ENCODE results near the gene LSR. TPM values are rescaled to one million over a fixed set of nuclear protein-coding genes. Genes with fewer than 3 reads are reported as not detected.

Gene LSR
- total RNA-seq, 1 donor from 2014 or later = 74.1 TPM

DNA sequence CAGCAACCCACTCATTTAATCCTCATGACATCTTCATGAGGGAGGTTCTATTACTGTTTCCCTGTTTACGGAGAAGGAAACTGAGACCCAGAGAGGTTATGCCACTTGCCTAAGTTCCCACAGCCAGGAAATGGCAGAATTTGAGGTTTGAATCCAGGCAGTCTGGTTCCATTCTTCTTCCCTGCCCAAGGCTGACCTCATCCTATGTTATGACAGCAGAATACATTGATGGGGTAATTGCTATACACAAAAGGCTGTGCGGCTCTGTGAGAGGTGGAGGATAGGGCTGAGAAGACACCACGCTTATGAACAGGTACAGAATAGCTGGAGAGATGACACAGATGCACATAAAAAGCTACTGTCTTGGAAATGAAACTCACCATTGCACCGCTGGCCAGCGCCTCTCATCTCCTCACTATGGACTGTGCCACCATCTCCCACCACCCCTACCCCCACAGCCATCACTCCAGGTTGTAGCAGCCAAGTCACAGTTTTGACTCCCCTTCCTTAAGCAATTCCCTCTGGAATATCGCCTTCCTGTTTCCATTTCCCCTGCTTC, 54.6 kb downstream of the LSR start:
- Histone ChIP-seq H3K4me1 (no peaks in the 10 kb centered on the region), H3K9me3 (no peaks in the 10 kb centered on the region), H3K36me3 (no peaks in the 10 kb centered on the region), H3K4me3 (no peak overlapping the region), H3K27ac (no peak overlapping the region), H3K27me3 (ENCODE audit: low read depth) (peaks cover 9% of the 10 kb centered on the region)
- no peak for DNase-seq
- intact Hi-C loops (cut with DNase I) = no loop called here
- TF ChIP-seq, protein P1, sequence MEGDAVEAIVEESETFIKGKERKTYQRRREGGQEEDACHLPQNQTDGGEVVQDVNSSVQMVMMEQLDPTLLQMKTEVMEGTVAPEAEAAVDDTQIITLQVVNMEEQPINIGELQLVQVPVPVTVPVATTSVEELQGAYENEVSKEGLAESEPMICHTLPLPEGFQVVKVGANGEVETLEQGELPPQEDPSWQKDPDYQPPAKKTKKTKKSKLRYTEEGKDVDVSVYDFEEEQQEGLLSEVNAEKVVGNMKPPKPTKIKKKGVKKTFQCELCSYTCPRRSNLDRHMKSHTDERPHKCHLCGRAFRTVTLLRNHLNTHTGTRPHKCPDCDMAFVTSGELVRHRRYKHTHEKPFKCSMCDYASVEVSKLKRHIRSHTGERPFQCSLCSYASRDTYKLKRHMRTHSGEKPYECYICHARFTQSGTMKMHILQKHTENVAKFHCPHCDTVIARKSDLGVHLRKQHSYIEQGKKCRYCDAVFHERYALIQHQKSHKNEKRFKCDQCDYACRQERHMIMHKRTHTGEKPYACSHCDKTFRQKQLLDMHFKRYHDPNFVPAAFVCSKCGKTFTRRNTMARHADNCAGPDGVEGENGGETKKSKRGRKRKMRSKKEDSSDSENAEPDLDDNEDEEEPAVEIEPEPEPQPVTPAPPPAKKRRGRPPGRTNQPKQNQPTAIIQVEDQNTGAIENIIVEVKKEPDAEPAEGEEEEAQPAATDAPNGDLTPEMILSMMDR (IDR thresholded peaks at IDR 0.05) = no peak
- ATAC-seq = no peak

GRCh38 chr19:35304036-35304435, 55.2 kb downstream of the LSR start:
- intact Hi-C loops (cut with DNase I) = no loop called here
- DNase-seq (no peak), ATAC-seq (no peak)
- Histone ChIP-seq H3K4me3 (no peak overlapping the region), H3K36me3 (no peaks in the 10 kb centered on the region), H3K4me1 (no peaks in the 10 kb centered on the region), H3K9me3 (no peaks in the 10 kb centered on the region), H3K27me3 (ENCODE audit: low read depth) (peaks cover 9% of the 10 kb centered on the region), H3K27ac (no peak overlapping the region)
- TF ChIP-seq, protein P1 (IDR thresholded peaks at IDR 0.05) = no peak

- DNase-seq = no peak
- H3K4me3 ChIP-seq = no peak overlapping the region
- H3K9me3 ChIP-seq = no peaks in the 10 kb centered on the region
- no peak overlapping the region for H3K27ac ChIP-seq
- H3K27me3 ChIP-seq (ENCODE audit: low read depth) = peaks cover 8% of the 10 kb centered on the region
- no peak for ATAC-seq
- H3K36me3 ChIP-seq = no peaks in the 10 kb centered on the region
- H3K4me1 ChIP-seq = no peaks in the 10 kb centered on the region
- TF ChIP-seq, protein P1 (IDR thresholded peaks at IDR 0.05) = no peak
- intact Hi-C loops (cut with DNase I) = no loop called here
These were observed 56.4 kb downstream of the LSR start for GRCh38 chr19:35305181-35305580.

- no peaks in the 10 kb centered on the region for H3K9me3 ChIP-seq
- H3K27me3 ChIP-seq (ENCODE audit: low read depth) = peaks cover 5% of the 10 kb centered on the region
- H3K27ac ChIP-seq = no peak overlapping the region
- TF ChIP-seq, protein P1 (IDR thresholded peaks at IDR 0.05) = no peak
- ATAC-seq (no peak), DNase-seq (no peak)
- intact Hi-C loops (cut with DNase I) = no loop called here
- no peak overlapping the region for H3K4me3 ChIP-seq
- H3K4me1 ChIP-seq = no peaks in the 10 kb centered on the region
- no peaks in the 10 kb centered on the region for H3K36me3 ChIP-seq
These were observed 57.9 kb downstream of the LSR start for GRCh38 chr19:35306473-35307246.

- DNase-seq (no peak), ATAC-seq (no peak)
- Histone ChIP-seq H3K4me1 (no peaks in the 10 kb centered on the region), H3K4me3 (no peak overlapping the region), H3K27me3 (ENCODE audit: low read depth) (peaks cover 5% of the 10 kb centered on the region), H3K9me3 (no peaks in the 10 kb centered on the region), H3K36me3 (no peaks in the 10 kb centered on the region), H3K27ac (no peak overlapping the region)
- TF ChIP-seq, protein P1 (IDR thresholded peaks at IDR 0.05) = no peak
- intact Hi-C loops (cut with DNase I) = no loop called here
These were observed 59.1 kb downstream of the LSR start for GRCh38 chr19:35307931-35308330.
